ENCODE measurements around the gene ANKRD50.

GRCh38 chr4:124736526-124736925, 24.0 kb upstream of the ANKRD50 start:
- no peak for TF ChIP-seq CTCF (IDR thresholded peaks at IDR 0.05)
- no peak for TF ChIP-seq POLR2A (IDR thresholded peaks at IDR 0.05)

Measured in esophagus squamous epithelium (tissue), 4 donors.